ENCODE results near the gene EIF2S1. TPM values are rescaled to one million over a fixed set of nuclear protein-coding genes. Genes with fewer than 3 reads are reported as not detected.

EIF2S1 gene
- total and polyA plus RNA-seq, 2 experiments from 2014 or later = 106 to 123 TPM

DNA sequence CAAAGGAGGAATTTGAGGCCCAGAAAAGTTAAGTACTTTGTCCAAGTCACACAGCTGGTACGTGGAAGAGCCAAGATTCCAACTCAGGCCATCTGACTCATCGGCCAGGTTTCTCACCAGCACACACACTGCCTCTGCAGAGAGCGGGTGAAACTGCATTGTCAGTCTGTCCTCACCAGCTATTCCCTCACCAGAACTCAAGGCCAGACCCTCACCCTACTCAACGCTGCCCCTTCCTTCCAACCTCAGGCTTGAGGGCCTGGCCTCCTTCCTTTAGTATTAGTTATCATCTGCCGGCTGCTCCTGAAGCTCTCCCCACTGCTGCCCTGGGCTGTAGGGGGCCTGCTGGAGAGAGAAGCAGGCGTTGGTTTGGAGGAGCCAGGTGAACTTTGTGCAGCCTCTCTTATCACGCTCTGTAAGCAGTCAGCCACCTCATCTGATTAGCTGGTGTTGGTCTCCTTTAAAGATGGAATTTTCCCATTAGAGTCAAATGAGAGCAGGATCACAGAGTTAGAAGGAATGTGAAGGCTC is 68.4 kb downstream of the EIF2S1 start:
- H3K9me3 ChIP-seq (ENCODE audit: low read depth) = no peaks in the 10 kb centered on the region
- peak overlapping the region; percentile 88 for H3K27ac ChIP-seq
- H3K4me2 ChIP-seq = peak overlapping the region; percentile 48
- TF ChIP-seq, protein P1, sequence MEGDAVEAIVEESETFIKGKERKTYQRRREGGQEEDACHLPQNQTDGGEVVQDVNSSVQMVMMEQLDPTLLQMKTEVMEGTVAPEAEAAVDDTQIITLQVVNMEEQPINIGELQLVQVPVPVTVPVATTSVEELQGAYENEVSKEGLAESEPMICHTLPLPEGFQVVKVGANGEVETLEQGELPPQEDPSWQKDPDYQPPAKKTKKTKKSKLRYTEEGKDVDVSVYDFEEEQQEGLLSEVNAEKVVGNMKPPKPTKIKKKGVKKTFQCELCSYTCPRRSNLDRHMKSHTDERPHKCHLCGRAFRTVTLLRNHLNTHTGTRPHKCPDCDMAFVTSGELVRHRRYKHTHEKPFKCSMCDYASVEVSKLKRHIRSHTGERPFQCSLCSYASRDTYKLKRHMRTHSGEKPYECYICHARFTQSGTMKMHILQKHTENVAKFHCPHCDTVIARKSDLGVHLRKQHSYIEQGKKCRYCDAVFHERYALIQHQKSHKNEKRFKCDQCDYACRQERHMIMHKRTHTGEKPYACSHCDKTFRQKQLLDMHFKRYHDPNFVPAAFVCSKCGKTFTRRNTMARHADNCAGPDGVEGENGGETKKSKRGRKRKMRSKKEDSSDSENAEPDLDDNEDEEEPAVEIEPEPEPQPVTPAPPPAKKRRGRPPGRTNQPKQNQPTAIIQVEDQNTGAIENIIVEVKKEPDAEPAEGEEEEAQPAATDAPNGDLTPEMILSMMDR (IDR thresholded peaks at IDR 0.05; ENCODE audit: poor library complexity) = peak; percentile 17
- no peak for TF ChIP-seq EZH2phosphoT487 (IDR thresholded peaks at IDR 0.05; ENCODE audit: low read depth, severe bottlenecking, unreplicated experiment)
- H3K9me2 ChIP-seq (replicated peaks; ENCODE audit: insufficient read depth) = no peaks in the 10 kb centered on the region
- H4K20me1 ChIP-seq (ENCODE audit: insufficient read depth, poor library complexity, severe bottlenecking) = no peaks in the 10 kb centered on the region
- H3K4me1 ChIP-seq (ENCODE audit: insufficient read depth) = peaks cover 30% of the 10 kb centered on the region
- no peaks in the 10 kb centered on the region for H3K79me2 ChIP-seq
- DNase-seq (ENCODE audit: low spot score) = peak; percentile 74
- no peaks in the 10 kb centered on the region for H3K27me3 ChIP-seq
- peak overlapping the region; percentile 39 for H2AFZ ChIP-seq
- no peaks in the 10 kb centered on the region for H3K36me3 ChIP-seq (replicated peaks; ENCODE audit: insufficient read depth, low read depth)
- WGBS (ENCODE audit: low lambda C conversion rate, missing lambda C conversion rate) = 46% methylated on average over 7 of the region's 7 CpGs
- H3K4me3 ChIP-seq = no peak overlapping the region

DNA sequence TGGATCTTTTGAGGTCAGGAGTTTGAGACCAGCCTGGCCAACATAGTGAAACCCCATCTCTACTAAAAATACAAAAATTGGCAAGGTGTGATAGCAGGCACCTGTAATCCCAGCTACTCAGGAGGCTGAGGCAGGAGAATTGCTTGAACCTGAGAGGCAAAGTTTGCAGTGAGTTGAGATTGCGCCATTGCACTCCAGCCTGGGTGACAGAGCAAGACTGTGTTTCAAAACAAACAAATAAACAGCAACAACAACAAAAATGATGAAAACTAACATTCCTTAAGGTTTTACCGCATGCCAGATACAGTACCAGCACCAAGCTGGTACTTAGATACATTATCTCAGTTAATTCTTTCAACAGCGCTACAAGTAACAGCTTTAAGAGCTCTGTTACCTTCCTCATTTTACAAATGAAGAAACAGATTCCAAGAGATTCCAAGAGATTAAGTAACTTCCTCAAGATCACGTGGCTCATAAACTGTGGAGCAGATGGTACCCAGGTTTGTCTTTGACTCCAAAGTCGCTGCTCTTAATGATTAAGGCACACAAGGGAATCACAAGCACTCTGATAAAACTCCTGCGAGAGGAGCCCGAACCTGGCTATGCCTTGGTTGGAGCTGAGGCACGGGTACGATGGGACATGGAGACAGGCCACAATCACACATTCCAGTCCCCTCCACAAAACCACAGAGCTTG is 69.5 kb downstream of the EIF2S1 start:
- TF ChIP-seq EZH2 (IDR thresholded peaks at IDR 0.05; ENCODE audit: borderline replicate concordance) (no peak), EZH2phosphoT487 (IDR thresholded peaks at IDR 0.05; ENCODE audit: low read depth, severe bottlenecking, unreplicated experiment) (no peak)
- TF ChIP-seq, protein P1 (IDR thresholded peaks at IDR 0.05; ENCODE audit: poor library complexity) = no peak
- H3K36me3 ChIP-seq (replicated peaks; ENCODE audit: insufficient read depth, low read depth) = no peaks in the 10 kb centered on the region
- no peak overlapping the region for H3K4me2 ChIP-seq
- peaks cover 30% of the 10 kb centered on the region for H3K4me1 ChIP-seq (ENCODE audit: insufficient read depth)
- H3K4me3 ChIP-seq = no peak overlapping the region
- no peak for DNase-seq (ENCODE audit: low spot score)
- H3K27me3 ChIP-seq = no peaks in the 10 kb centered on the region
- H4K20me1 ChIP-seq (ENCODE audit: insufficient read depth, poor library complexity, severe bottlenecking) = no peaks in the 10 kb centered on the region
- no peaks in the 10 kb centered on the region for H3K9me2 ChIP-seq (replicated peaks; ENCODE audit: insufficient read depth)
- no peaks in the 10 kb centered on the region for H3K9me3 ChIP-seq (ENCODE audit: low read depth)
- H3K27ac ChIP-seq = peak overlapping the region; percentile 88
- H2AFZ ChIP-seq = no peak overlapping the region
- 60% methylated on average over 9 of the region's 9 CpGs for WGBS (ENCODE audit: low lambda C conversion rate, missing lambda C conversion rate)
- no peaks in the 10 kb centered on the region for H3K79me2 ChIP-seq

DNA sequence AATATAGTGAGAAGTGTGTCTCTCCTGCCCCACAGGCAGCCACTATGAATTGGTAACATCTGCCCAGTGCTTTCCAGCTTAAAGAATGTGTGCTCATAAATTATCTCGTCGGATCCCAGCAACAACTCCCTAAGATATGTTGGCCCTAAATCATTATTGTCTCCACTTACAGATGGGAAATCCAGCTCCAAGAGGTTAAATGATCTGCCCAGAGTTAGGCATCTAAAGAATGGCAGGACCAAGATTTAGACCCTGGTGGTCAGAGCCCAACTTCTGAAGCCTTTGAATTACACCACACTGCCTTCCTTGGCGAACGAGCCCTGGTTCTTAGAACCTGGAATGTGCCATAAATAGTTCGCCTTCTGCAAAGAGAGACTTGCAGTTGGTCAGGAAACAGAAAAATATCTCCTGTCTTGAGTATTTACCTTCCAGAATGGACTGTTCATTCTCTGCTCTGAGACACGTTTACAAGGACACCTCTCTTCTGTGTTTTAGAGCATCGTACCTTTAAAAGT is 72.0 kb downstream of the EIF2S1 start:
- no peaks in the 10 kb centered on the region for H3K9me3 ChIP-seq (ENCODE audit: low read depth)
- DNase-seq (ENCODE audit: low spot score) = no peak
- H3K36me3 ChIP-seq (replicated peaks; ENCODE audit: insufficient read depth, low read depth) = no peaks in the 10 kb centered on the region
- TF ChIP-seq EZH2 (IDR thresholded peaks at IDR 0.05; ENCODE audit: borderline replicate concordance) (no peak), EZH2phosphoT487 (IDR thresholded peaks at IDR 0.05; ENCODE audit: low read depth, severe bottlenecking, unreplicated experiment) (no peak)
- TF ChIP-seq, protein P1 (IDR thresholded peaks at IDR 0.05; ENCODE audit: poor library complexity) = no peak
- H2AFZ ChIP-seq = no peak overlapping the region
- peaks cover 30% of the 10 kb centered on the region for H3K4me1 ChIP-seq (ENCODE audit: insufficient read depth)
- peak overlapping the region; percentile 44 for H3K27ac ChIP-seq
- no peaks in the 10 kb centered on the region for H3K27me3 ChIP-seq
- H3K79me2 ChIP-seq = no peaks in the 10 kb centered on the region
- H3K4me3 ChIP-seq = no peak overlapping the region
- WGBS (ENCODE audit: low lambda C conversion rate, missing lambda C conversion rate) = 40% methylated on average over 7 of the region's 7 CpGs
- H4K20me1 ChIP-seq (ENCODE audit: insufficient read depth, poor library complexity, severe bottlenecking) = no peaks in the 10 kb centered on the region
- H3K4me2 ChIP-seq = no peak overlapping the region
- H3K9me2 ChIP-seq (replicated peaks; ENCODE audit: insufficient read depth) = no peaks in the 10 kb centered on the region
